ENCODE results near the gene ARMC3.

DNA sequence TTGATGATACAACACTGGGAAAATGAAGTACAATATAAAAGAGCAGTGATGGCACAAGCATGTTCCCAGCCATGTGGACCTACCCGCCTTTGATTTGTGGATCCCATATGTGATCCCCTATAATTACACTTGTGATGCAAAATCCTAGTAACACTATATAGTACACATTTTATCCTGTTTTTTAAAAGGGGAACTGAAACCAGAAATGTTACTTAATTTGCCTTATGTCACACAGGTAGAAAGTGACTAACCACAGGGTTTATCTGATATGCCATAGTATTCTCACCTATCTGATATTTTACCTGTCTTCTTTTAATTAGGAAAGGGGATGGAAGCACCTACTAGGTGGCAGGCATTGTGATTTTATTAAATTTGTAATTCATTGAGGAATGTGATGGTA, 35.0 kb downstream of the ARMC3 start:
- TF ChIP-seq POLR2A (IDR thresholded peaks at IDR 0.05) (no peak), CTCF (IDR thresholded peaks at IDR 0.05) (no peak)

Data from esophagus squamous epithelium (tissue), 4 donors.